Immature natural killer cell (primary cell): ENCODE results near the gene CORIN. TPM values are rescaled to one million over a fixed set of nuclear protein-coding genes. Genes with fewer than 3 reads are reported as not detected.
"Not testable (repeated sequence)": the region's sequence is repeated elsewhere in the genome, so short reads cannot be mapped to it uniquely, and the experiment has no call there.

Source experiments
- DNase-seq, 3 donors: peaks; one replicate each; pipeline ENCODE4 v3.0.0; 2022; ENCODE audit warnings: mixed read lengths in 1 of 3
- H3K27ac Mint-ChIP-seq, 6 donors: one replicate each; pipeline ENCODE4 v1.8.0; 2020; ENCODE audit warnings: mixed read lengths in 6 of 6, mild to moderate bottlenecking in 5 of 6, inconsistent platforms in 4 of 6, moderate library complexity in 3 of 6
- H3K27me3 Mint-ChIP-seq, 3 donors: one replicate each; pipeline ENCODE4 v1.8.0; 2020 to 2021; ENCODE audit warnings: low read depth in 3 of 3, mild to moderate bottlenecking in 3 of 3, mixed read lengths in 3 of 3, moderate library complexity in 3 of 3, inconsistent platforms in 1 of 3
- H3K36me3 Mint-ChIP-seq, 3 donors: one replicate each; pipeline ENCODE4 v1.8.0; 2020; ENCODE audit warnings: mixed read lengths in 3 of 3, inconsistent platforms in 2 of 3, mild to moderate bottlenecking in 2 of 3
- H3K4me1 Mint-ChIP-seq, 2 donors: one replicate each; pipeline ENCODE4 v1.8.0; 2020; ENCODE audit warnings: inconsistent platforms in 2 of 2, mild to moderate bottlenecking in 2 of 2, mixed read lengths in 2 of 2, moderate library complexity in 1 of 2
- H3K4me3 Mint-ChIP-seq, 5 donors: one replicate each; pipeline ENCODE4 v1.8.0; 2020; ENCODE audit warnings: mild to moderate bottlenecking in 5 of 5, mixed read lengths in 5 of 5, inconsistent platforms in 3 of 5, moderate library complexity in 3 of 5
- H3K9me3 Mint-ChIP-seq, 6 donors: one replicate each; pipeline ENCODE4 v1.8.0; 2020; ENCODE audit warnings: mild to moderate bottlenecking in 6 of 6, mixed read lengths in 6 of 6, inconsistent platforms in 4 of 6, moderate library complexity in 3 of 6
- polyA plus RNA-seq, 3 donors: library from polyadenylated mRNA; unstranded; fragments of 300-500 nt; fragmentation: Illumina TruSeq; gene quantifications; one replicate each; pipeline ENCODE4 v1.2.3, GENCODE V29; 2021

CORIN gene
- polyA plus RNA-seq, 3 donors from 2014 or later, result not detected

DNA sequence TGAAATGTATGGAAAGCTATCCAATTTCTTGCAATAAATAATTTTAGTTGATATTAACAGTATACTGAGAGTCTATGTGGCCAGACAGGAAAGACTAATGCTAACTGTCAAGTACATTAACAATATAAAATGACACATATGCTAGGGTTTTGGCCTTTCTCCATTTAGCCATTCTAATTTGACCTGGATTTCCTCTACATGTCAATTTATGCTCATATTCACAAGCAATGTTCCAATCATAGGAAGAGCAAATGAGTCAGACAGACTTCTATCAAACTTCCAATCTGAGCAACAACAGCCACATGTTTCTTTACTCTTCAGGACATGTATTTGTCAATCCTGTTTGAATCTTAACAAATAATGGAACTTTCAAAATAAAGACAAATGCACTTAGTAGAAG lies 53.6 kb downstream of the CORIN start:
- H3K4me3 Mint-ChIP-seq, result no peak overlapping the region
- H3K27me3 Mint-ChIP-seq, result peaks cover 6 to 12% (median 7%) of the 10 kb centered on the region in 3 donors
- peaks cover 0 to 10% (median 0%) of the 10 kb centered on the region in 6 donors for H3K9me3 Mint-ChIP-seq
- H3K4me1 Mint-ChIP-seq, result peaks cover 0 to 9% of the 10 kb centered on the region in 2 donors
- no peak for DNase-seq
- H3K36me3 Mint-ChIP-seq, result no peaks in the 10 kb centered on the region
- no peak overlapping the region for H3K27ac Mint-ChIP-seq

GRCh38 chr4:47776353-47776752 lies 61.5 kb downstream of the CORIN start:
- no peaks in the 10 kb centered on the region for H3K4me1 Mint-ChIP-seq
- DNase-seq, result no peak
- peaks cover 0 to 19% (median 3%) of the 10 kb centered on the region in 3 donors for H3K27me3 Mint-ChIP-seq
- peaks cover 0 to 12% (median 0%) of the 10 kb centered on the region in 6 donors for H3K9me3 Mint-ChIP-seq
- H3K4me3 Mint-ChIP-seq, result no peak overlapping the region
- H3K27ac Mint-ChIP-seq, result no peak overlapping the region
- H3K36me3 Mint-ChIP-seq, result no peaks in the 10 kb centered on the region

DNA sequence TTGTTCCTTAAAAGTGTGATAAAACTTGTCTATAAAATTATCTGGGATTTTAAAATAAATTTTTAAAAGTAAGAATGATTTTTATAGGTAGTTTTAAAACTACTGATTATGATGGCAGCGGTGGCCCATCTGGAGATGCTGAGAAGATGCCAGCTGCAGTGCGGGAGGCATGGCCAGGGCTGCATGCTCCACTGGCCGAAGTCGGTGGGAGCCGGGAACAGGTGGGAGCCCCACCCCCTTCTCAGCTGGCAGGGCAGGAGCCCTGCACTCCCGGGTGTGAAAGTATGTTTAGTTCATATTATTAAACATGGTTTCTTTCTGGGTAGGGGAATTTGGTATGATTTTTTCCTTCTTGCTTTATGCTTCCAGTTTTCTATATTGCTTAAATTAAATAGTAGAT lies 63.8 kb downstream of the CORIN start:
- peaks cover 0 to 15% (median 3%) of the 10 kb centered on the region in 3 donors for H3K27me3 Mint-ChIP-seq
- no peaks in the 10 kb centered on the region for H3K4me1 Mint-ChIP-seq
- no peak overlapping the region for H3K4me3 Mint-ChIP-seq
- peaks cover 0 to 5% (median 1%) of the 10 kb centered on the region in 6 donors for H3K9me3 Mint-ChIP-seq
- H3K27ac Mint-ChIP-seq, result no peak overlapping the region
- no peak for DNase-seq
- no peaks in the 10 kb centered on the region for H3K36me3 Mint-ChIP-seq

DNA sequence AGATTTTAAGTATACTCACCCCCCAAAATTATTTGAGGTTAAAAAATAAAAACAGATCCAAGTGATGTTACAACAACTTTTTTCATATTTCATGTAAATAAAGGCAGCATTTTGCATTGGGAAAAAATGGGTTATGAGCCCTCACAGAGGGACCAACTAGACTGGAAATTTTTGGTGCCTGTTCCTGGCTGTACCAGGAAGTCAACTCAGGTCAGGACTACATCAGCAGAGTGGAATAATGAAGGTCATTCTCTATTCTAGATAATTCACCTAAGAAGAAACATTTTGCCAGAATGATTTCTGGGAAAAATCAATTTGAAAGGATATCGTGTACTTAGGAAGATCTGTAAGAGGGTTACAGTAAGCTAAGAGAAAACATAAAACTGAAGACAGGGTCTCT lies 66.8 kb downstream of the CORIN start:
- Mint-ChIP-seq H3K36me3 (no peaks in the 10 kb centered on the region), H3K4me1 (no peaks in the 10 kb centered on the region), H3K4me3 (no peak overlapping the region), H3K27me3 (peaks cover 0 to 10% (median 3%) of the 10 kb centered on the region in 3 donors), H3K27ac (no peak overlapping the region), H3K9me3 (peaks cover 0 to 6% (median 2%) of the 10 kb centered on the region in 6 donors)
- no peak for DNase-seq

GRCh38 chr4:47767956-47768355 lies 69.9 kb downstream of the CORIN start:
- H3K4me1 Mint-ChIP-seq, H3K36me3 Mint-ChIP-seq, DNase-seq, H3K9me3 Mint-ChIP-seq, H3K4me3 Mint-ChIP-seq, H3K27me3 Mint-ChIP-seq, H3K27ac Mint-ChIP-seq: not testable (repeated sequence)

DNA sequence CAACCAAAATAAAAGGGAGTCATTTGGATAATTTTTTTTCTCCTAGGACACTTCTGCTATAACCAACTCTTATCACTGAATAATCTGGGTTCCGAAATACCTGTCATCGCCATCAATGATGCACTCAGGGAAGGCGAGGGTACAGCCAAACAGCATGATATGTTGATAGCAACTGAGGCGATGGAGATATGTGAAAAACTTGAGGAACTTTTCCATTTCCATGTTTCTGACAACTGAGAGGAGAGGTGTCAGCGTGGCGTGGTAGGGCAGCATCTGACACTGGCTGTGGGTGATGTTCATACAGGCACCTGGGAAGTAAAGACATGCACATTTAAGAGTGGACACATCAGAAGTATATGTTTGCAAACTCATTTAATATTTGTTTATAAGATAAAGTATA lies 74.6 kb downstream of the CORIN start:
- no peaks in the 10 kb centered on the region for H3K36me3 Mint-ChIP-seq
- peaks cover 0 to 10% (median 0%) of the 10 kb centered on the region in 3 donors for H3K27me3 Mint-ChIP-seq

DNA sequence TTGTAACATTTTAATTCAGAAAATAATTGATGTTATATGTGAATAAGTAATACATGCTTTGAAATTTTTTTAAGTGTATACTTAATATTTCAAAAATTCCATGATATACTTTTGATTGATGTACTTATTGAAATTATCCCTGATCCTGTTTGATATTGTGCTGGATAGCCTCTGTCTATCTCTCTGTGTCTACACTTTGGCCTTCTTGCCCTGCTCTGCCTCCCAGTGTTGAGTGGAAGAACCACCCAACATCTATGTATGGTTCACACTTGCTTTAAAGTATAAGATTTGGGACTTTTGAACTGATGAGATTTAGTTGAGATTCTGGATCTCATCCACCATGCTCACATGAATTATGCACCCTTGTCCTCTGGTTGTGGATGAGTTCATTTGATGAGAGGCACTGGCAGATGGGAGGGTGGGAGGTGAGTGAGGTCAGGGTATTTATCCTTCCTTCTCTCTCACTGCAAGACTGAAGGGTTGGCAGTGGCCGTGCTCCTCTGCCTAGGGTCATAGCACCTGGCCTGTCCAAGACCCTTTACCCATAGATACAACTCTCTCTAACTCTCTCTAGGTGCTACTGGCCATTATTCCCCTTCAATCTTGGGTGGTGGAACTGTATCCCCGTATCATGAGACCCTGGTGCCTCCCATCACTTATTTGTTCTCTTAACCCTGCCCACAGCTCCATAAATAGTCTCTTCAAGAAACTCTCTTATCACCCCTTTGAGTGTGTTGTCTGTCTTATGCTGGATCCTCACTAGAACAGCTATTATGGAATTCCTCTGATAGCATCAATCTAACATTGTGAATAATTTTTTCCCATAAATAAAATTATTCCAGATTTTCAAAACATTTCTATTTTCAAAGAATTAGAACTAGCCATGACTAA lies 75.2 kb downstream of the CORIN start:
- H3K27ac Mint-ChIP-seq, result no peak overlapping the region
- H3K4me3 Mint-ChIP-seq, result no peak overlapping the region
- peaks cover 0 to 14% (median 0%) of the 10 kb centered on the region in 3 donors for H3K27me3 Mint-ChIP-seq

More for the DNA sequence above, 74.6 kb downstream of the CORIN start:
- Mint-ChIP-seq H3K27ac (no peak overlapping the region), H3K4me1 (no peaks in the 10 kb centered on the region), H3K4me3 (no peak overlapping the region), H3K9me3 (peaks cover 0 to 7% (median 0%) of the 10 kb centered on the region in 6 donors)
- no peak for DNase-seq

DNA sequence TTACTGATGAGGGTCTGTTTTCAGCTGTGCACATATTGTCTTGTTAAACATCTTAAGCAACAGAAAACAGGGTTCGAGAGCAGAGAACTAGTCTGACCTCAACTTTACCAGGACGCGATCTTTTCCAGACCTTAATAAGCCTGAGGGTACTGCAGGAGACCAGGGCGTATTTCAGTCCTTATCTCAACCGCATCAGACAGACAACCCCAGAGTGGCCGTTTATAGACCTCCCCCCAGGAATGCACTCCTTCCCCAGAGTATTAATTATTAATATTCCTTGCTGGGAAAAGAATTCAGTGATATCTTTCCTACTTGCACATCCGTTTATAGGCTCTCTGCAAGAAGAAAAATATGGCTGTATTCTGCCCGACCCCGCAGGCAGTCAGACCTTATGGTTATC lies 84.6 kb downstream of the CORIN start:
- peaks cover 0 to 22% (median 10%) of the 10 kb centered on the region in 3 donors for H3K27me3 Mint-ChIP-seq
- not testable (repeated sequence) for H3K27ac Mint-ChIP-seq, H3K36me3 Mint-ChIP-seq, H3K4me1 Mint-ChIP-seq, DNase-seq, H3K4me3 Mint-ChIP-seq
- peaks cover 8 to 27% (median 10%) of the 10 kb centered on the region in 6 donors for H3K9me3 Mint-ChIP-seq

More for the DNA sequence above, 75.2 kb downstream of the CORIN start:
- H3K36me3 Mint-ChIP-seq, result no peaks in the 10 kb centered on the region
- peaks cover 0 to 4% (median 0%) of the 10 kb centered on the region in 6 donors for H3K9me3 Mint-ChIP-seq
- no peak for DNase-seq
- H3K4me1 Mint-ChIP-seq, result no peaks in the 10 kb centered on the region

GRCh38 chr4:47752214-47752613 lies 85.7 kb downstream of the CORIN start:
- Mint-ChIP-seq H3K27me3 (peaks cover 0 to 18% (median 10%) of the 10 kb centered on the region in 3 donors), H3K4me3 (no peak overlapping the region), H3K9me3 (peaks cover 8 to 27% (median 10%) of the 10 kb centered on the region in 6 donors), H3K4me1 (no peaks in the 10 kb centered on the region), H3K27ac (no peak overlapping the region), H3K36me3 (peaks cover 0 to 6% (median 5%) of the 10 kb centered on the region in 3 donors)
- DNase-seq, result no peak

DNA sequence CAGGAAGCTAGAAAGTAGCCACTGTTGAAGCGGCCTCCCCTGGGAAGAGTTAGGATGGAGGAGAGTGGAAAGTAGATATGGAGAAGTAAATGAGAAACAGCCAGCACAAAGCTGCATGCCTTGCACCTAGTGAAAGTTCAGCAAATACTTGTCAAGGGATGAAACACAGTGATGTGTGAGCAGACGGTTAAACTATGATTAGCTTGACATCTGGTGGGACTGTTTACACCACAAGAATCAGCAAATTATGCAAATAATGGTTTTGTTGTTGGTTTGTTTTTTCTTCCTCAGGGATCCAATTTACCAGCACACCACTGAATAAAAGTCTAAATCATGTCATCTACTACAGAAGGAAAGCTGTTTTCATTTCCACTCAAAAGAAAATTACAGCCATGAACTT lies 87.1 kb downstream of the CORIN start:
- no peak for DNase-seq
- Mint-ChIP-seq H3K9me3 (peaks cover 6 to 27% (median 10%) of the 10 kb centered on the region in 6 donors), H3K4me1 (no peaks in the 10 kb centered on the region), H3K27me3 (peaks cover 0 to 16% (median 10%) of the 10 kb centered on the region in 3 donors), H3K4me3 (no peak overlapping the region), H3K36me3 (peaks cover 0 to 6% (median 5%) of the 10 kb centered on the region in 3 donors), H3K27ac (no peak overlapping the region)

GRCh38 chr4:47749858-47750257 lies 88.0 kb downstream of the CORIN start:
- Mint-ChIP-seq H3K4me1 (no peaks in the 10 kb centered on the region), H3K27me3 (peaks cover 0 to 15% (median 7%) of the 10 kb centered on the region in 3 donors), H3K9me3 (peaks cover 6 to 22% (median 10%) of the 10 kb centered on the region in 6 donors), H3K27ac (no peak overlapping the region), H3K36me3 (peaks cover 0 to 6% (median 5%) of the 10 kb centered on the region in 3 donors), H3K4me3 (no peak overlapping the region)
- DNase-seq, result no peak

DNA sequence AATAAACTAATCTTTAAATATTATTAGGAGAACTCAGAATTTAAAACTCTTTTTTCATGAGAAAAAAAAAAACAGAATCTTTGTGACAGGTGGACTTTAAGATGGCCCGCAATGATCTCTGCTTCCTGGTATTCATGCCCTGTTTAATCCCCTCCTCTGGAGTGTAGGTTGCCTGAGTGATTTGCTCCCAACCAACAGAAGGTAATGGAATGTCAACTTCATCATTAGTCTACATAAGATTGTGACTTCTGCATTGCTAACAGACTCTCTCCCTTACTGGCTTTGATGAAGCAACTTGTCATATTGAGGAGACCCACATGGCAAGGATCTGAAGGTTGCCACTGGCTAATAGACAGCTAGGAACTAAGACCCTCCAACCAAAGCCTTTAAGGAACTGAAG lies 88.8 kb downstream of the CORIN start:
- Mint-ChIP-seq H3K27me3 (peaks cover 0 to 15% (median 7%) of the 10 kb centered on the region in 3 donors), H3K4me1 (no peaks in the 10 kb centered on the region), H3K4me3 (no peak overlapping the region), H3K27ac (no peak overlapping the region), H3K9me3 (peaks cover 6 to 20% (median 10%) of the 10 kb centered on the region in 6 donors), H3K36me3 (peaks cover 0 to 6% (median 5%) of the 10 kb centered on the region in 3 donors)
- DNase-seq, result no peak

DNA sequence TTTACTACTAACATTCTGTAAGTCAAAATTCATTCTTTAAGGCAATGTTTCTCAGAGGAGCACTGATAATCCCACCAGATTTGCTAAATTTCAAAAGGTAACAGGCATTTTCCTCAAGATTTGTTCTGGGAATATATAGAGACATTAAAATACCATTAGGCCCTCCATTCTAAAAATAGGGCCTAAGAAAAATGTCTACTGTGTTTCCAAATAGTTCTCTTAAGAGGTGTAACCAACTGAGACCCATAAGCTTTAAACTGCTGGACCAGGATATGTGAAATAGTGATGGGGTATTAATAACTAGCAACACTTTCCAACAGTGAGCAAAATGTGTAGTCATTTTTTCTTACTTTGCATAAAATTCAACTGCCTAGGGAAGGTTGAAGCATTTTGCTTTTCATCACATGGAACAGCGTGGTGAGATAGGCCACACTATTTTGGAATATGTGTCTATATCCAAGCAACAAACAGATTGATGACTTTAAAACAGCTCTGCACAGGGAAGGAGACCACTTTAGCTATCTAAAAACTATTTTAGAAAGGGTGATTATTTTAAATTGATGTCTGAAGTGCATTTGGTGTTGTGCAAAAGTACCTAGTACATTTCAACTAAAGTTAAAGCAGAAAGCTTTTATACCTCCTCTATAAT lies 89.9 kb downstream of the CORIN start:
- Mint-ChIP-seq H3K4me3 (no peak overlapping the region), H3K27ac (no peak overlapping the region), H3K4me1 (no peaks in the 10 kb centered on the region), H3K27me3 (peaks cover 0 to 16% (median 9%) of the 10 kb centered on the region in 3 donors), H3K36me3 (peaks cover 0 to 3% (median 3%) of the 10 kb centered on the region in 3 donors), H3K9me3 (peaks cover 2 to 13% (median 5%) of the 10 kb centered on the region in 6 donors)
- DNase-seq, result no peak

DNA sequence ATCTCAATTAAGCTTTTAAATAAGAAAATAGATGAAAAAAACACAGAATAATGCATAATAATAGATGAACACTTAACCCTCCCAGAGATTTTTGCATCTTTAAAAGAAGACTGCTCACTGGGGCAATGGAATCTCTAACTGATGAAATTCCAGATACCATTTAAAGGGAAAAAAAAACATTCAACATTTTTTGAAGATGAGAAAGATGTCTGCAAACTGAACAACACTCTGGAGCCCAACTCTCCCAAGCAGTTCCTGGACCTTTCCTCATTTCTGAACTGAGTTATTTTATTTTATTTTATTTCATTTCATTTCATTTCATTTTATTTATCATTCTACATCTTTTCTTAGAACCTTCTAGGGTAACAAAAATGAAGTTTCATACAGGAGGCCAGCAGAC lies 90.7 kb downstream of the CORIN start:
- Mint-ChIP-seq H3K4me1 (no peaks in the 10 kb centered on the region), H3K27ac (no peak overlapping the region), H3K27me3 (peaks cover 0 to 17% (median 9%) of the 10 kb centered on the region in 3 donors), H3K9me3 (peaks cover 0 to 7% (median 1%) of the 10 kb centered on the region in 6 donors), H3K36me3 (no peaks in the 10 kb centered on the region), H3K4me3 (no peak overlapping the region)
- DNase-seq, result no peak
